ENCODE data around the gene TBC1D21.
A peak's percentile ranks its signal among the peaks of the same experiment; 100 is the strongest.

TBC1D21 gene

GRCh38 chr15:73915082-73915481, 41.7 kb downstream of the TBC1D21 start:
- H3K4me3 ChIP-seq (replicated peaks in 1 of 2; ENCODE audit: low read depth in 2 of 2, low read length in 2 of 2), result no peak overlapping the region
- no peak for DNase-seq (ENCODE audit: low read depth in 2 of 2)
- TF ChIP-seq, protein P1, sequence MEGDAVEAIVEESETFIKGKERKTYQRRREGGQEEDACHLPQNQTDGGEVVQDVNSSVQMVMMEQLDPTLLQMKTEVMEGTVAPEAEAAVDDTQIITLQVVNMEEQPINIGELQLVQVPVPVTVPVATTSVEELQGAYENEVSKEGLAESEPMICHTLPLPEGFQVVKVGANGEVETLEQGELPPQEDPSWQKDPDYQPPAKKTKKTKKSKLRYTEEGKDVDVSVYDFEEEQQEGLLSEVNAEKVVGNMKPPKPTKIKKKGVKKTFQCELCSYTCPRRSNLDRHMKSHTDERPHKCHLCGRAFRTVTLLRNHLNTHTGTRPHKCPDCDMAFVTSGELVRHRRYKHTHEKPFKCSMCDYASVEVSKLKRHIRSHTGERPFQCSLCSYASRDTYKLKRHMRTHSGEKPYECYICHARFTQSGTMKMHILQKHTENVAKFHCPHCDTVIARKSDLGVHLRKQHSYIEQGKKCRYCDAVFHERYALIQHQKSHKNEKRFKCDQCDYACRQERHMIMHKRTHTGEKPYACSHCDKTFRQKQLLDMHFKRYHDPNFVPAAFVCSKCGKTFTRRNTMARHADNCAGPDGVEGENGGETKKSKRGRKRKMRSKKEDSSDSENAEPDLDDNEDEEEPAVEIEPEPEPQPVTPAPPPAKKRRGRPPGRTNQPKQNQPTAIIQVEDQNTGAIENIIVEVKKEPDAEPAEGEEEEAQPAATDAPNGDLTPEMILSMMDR (IDR thresholded peaks at IDR 0.05; ENCODE audit: low read depth, low read length), result no peak

- TF ChIP-seq, protein P1 (IDR thresholded peaks at IDR 0.05; ENCODE audit: low read depth, low read length), result no peak
- H3K4me3 ChIP-seq (replicated peaks in 1 of 2; ENCODE audit: low read depth in 2 of 2, low read length in 2 of 2), result no peak overlapping the region
- DNase-seq (ENCODE audit: low read depth in 2 of 2), result no peak
Observed at GRCh38 chr15:73918784-73919183, 45.4 kb downstream of the TBC1D21 start.

DNA sequence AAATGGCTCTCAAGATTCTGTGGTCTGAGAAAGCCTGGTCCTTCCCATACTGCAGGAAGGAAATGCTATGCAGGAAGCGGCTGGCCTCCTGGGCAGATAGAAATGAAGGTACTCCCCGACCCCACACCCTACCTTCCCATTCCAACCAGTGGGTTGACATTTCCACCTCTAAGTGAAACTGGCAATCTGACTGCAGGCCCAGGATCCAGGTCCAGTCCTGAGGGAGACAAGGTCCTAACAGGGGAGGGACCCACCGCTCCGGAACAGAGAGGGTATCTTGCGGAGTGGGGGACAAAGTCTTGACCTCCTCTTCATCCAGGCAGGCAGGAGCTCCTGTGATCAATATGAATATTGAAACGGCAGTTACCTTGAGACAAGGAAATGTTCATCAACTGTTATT, 46.3 kb downstream of the TBC1D21 start:
- H3K4me3 ChIP-seq (replicated peaks in 1 of 2; ENCODE audit: low read depth in 2 of 2, low read length in 2 of 2), result no peak overlapping the region
- TF ChIP-seq, protein P1 (IDR thresholded peaks at IDR 0.05; ENCODE audit: low read depth, low read length), result no peak
- no peak for DNase-seq (ENCODE audit: low read depth in 2 of 2)

DNA sequence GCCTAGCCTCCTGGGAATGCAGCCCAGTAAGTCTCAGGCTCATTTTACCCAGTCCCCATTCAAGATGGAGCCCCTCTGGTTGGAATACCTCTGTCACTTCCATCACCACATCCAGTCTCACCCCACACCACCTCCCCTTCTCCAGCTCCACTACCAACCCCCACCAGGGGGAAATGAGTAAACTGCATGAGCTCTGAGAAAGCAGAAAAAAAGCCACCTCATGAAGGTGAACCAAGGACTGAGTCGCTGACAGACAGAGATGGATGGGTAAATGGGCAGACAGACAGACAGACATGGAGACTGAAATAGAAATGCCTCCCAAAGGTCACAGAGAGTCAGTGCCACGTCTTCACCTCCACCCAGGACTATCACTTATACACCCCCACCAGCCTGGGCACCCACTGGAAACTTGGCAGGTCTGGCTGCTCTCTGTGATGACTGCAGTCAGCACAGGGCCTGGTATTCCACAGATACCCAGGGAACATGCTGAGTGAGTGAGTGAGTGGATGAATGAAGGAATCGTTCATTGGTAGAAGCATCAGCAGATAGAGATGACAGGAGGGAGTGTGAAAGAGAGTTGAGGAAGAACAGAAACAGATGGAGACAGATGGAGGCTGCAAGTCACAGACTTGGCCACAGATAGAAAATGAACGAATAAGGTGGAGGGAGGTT, 48.0 kb downstream of the TBC1D21 start:
- TF ChIP-seq, protein P1 (IDR thresholded peaks at IDR 0.05; ENCODE audit: low read depth, low read length), result no peak
- no peak for DNase-seq (ENCODE audit: low read depth in 2 of 2)
- no peak overlapping the region for H3K4me3 ChIP-seq (replicated peaks in 1 of 2; ENCODE audit: low read depth in 2 of 2, low read length in 2 of 2)

- TF ChIP-seq, protein P1 (IDR thresholded peaks at IDR 0.05; ENCODE audit: low read depth, low read length), result no peak
- peak overlapping the region in 1 of 2 donors; percentile 7 for H3K4me3 ChIP-seq (replicated peaks in 1 of 2; ENCODE audit: low read depth in 2 of 2, low read length in 2 of 2)
- DNase-seq (ENCODE audit: low read depth in 2 of 2), result peak; percentile 81 to 89
Observed at GRCh38 chr15:73922186-73923151, 49.1 kb downstream of the TBC1D21 start.

DNA sequence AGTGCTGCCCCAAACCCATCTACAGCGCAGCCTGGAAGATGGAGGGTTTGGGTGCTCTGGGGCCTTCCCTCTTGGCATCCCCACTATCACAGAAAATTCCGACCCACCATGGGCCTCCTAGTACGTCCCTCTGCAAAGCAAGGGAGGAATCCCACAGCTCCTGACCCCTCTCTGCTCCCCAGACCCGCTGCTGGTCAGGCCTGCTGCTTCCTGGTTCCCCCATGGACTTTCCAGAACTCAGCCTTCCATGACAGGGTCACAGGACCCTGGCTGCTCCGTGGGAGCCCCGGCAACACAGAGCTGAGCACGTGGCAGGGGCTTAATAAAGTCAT, 49.8 kb downstream of the TBC1D21 start:
- H3K4me3 ChIP-seq (replicated peaks in 1 of 2; ENCODE audit: low read depth in 2 of 2, low read length in 2 of 2), result peak overlapping the region in 1 of 2 donors; percentile 7
- TF ChIP-seq, protein P1 (IDR thresholded peaks at IDR 0.05; ENCODE audit: low read depth, low read length), result no peak
- DNase-seq (ENCODE audit: low read depth in 2 of 2), result no peak
